Measurements from ENCODE around the gene PSEN2.

The PSEN2 gene

DNA sequence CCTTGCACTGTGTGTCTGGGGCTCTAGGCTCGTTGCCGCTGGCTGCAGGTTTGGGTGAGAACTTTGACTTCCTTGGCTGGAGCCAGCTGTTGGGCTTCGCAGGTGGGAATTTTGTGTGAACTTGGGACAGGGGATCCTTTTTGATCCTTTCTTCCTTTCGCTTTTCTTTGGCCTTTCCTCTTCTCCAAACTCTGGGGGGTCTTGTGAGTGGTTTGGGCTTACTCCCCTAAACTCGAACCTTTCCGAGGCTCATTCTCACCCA is 70.3 kb downstream of the PSEN2 start:
- Histone ChIP-seq H3K27ac (ENCODE audit: low read depth, low read length, severe bottlenecking) (no peak overlapping the region), H3K4me3 (ENCODE audit: extremely low read depth, insufficient read depth, low read length, poor library complexity, severe bottlenecking) (peak overlapping the region; percentile 63), H3K4me1 (ENCODE audit: control insufficient read depth, insufficient read depth, low read length, poor library complexity, severe bottlenecking) (peaks cover 11% of the 10 kb centered on the region), H3K36me3 (ENCODE audit: control insufficient read depth, insufficient read depth, low read length) (no peaks in the 10 kb centered on the region), H3K9me3 (ENCODE audit: control insufficient read depth, low read length) (no peaks in the 10 kb centered on the region)
- WGBS, 2 experiments (ENCODE audit: insufficient coverage in 2 of 2) = 42% methylated on average over 3 of the region's 6 CpGs; no CpG with 5 or more reads in 1 of the 2 experiments

DNA sequence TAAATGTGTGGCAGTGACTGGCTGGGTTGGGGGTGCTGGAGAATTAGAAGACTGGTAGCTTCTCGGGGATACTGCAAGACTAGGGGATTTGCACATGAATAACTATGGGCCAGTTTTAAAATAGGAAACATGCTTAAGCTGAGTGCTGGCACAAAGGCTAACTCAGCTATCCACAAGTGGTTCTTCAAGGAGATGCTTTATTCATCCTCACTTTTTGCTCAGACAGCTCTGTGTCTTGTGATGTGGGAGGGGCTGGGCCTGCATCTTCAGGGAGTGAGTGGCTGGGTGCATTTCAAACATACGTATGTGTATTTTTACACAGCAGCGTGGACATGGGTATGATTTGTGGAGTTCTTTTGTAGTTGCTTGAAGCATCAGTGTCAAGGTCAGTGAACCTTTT is 72.0 kb downstream of the PSEN2 start:
- Histone ChIP-seq H3K36me3 (ENCODE audit: control insufficient read depth, insufficient read depth, low read length) (no peaks in the 10 kb centered on the region), H3K4me1 (ENCODE audit: control insufficient read depth, insufficient read depth, low read length, poor library complexity, severe bottlenecking) (peaks cover 11% of the 10 kb centered on the region), H3K9me3 (ENCODE audit: control insufficient read depth, low read length) (no peaks in the 10 kb centered on the region), H3K4me3 (ENCODE audit: extremely low read depth, insufficient read depth, low read length, poor library complexity, severe bottlenecking) (no peak overlapping the region), H3K27ac (ENCODE audit: low read depth, low read length, severe bottlenecking) (no peak overlapping the region)
- WGBS, 2 experiments (ENCODE audit: insufficient coverage in 2 of 2) = 93% methylated on average over 3 of the region's 3 CpGs; no CpG with 5 or more reads in 1 of the 2 experiments

DNA sequence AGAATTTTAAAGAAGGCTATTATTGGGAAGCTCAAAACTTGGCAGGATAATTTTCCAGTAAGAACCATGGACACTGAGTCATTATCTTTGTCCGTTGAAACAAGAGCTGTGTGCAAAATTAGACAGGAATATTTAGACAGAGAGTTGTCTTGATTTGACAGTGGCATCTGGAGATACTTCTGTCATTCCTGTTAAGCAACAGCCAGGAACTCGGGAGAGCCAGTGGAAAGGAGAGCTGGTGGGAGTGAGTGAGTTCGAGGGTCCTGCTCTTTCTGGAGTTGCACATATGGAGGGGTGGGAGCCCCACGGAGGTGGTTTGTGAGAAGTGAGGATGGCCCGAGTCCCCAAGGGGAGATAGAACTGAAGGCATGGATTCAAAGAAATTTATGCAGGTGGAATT is 72.7 kb downstream of the PSEN2 start:
- Histone ChIP-seq H3K4me3 (ENCODE audit: extremely low read depth, insufficient read depth, low read length, poor library complexity, severe bottlenecking) (no peak overlapping the region), H3K36me3 (ENCODE audit: control insufficient read depth, insufficient read depth, low read length) (no peaks in the 10 kb centered on the region), H3K27ac (ENCODE audit: low read depth, low read length, severe bottlenecking) (no peak overlapping the region), H3K9me3 (ENCODE audit: control insufficient read depth, low read length) (peaks cover 4% of the 10 kb centered on the region), H3K4me1 (ENCODE audit: control insufficient read depth, insufficient read depth, low read length, poor library complexity, severe bottlenecking) (peaks cover 11% of the 10 kb centered on the region)
- WGBS, 2 experiments (ENCODE audit: insufficient coverage in 2 of 2) = 83 to 88% methylated on average over 5 of the region's 5 CpGs

DNA sequence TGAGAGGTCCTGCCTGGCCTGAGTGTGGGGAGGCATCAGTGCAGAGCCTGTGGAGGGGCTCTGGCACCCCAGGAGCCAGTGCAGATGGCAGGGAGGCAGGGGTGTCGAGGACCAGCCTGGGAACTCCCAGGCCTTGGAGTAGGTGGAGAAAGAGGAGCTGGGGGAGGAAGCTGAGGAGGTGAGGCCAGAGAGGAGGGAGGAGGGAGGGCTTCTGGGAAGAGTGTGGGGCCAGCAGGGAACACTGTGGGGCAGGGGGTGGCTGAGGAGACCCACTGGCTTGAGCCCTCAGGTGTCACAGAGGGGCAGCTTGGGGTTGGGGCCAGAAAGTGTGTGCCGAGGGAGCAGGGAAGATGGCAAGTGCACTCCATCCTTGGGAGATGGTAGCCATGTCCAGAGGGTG is 73.5 kb downstream of the PSEN2 start:
- Histone ChIP-seq H3K4me1 (ENCODE audit: control insufficient read depth, insufficient read depth, low read length, poor library complexity, severe bottlenecking) (peaks cover 8% of the 10 kb centered on the region), H3K27ac (ENCODE audit: low read depth, low read length, severe bottlenecking) (no peak overlapping the region), H3K36me3 (ENCODE audit: control insufficient read depth, insufficient read depth, low read length) (no peaks in the 10 kb centered on the region), H3K9me3 (ENCODE audit: control insufficient read depth, low read length) (peaks cover 5% of the 10 kb centered on the region), H3K4me3 (ENCODE audit: extremely low read depth, insufficient read depth, low read length, poor library complexity, severe bottlenecking) (no peak overlapping the region)
- 88 to 94% methylated on average over 2 of the region's 2 CpGs for WGBS, 2 experiments (ENCODE audit: insufficient coverage in 2 of 2)

DNA sequence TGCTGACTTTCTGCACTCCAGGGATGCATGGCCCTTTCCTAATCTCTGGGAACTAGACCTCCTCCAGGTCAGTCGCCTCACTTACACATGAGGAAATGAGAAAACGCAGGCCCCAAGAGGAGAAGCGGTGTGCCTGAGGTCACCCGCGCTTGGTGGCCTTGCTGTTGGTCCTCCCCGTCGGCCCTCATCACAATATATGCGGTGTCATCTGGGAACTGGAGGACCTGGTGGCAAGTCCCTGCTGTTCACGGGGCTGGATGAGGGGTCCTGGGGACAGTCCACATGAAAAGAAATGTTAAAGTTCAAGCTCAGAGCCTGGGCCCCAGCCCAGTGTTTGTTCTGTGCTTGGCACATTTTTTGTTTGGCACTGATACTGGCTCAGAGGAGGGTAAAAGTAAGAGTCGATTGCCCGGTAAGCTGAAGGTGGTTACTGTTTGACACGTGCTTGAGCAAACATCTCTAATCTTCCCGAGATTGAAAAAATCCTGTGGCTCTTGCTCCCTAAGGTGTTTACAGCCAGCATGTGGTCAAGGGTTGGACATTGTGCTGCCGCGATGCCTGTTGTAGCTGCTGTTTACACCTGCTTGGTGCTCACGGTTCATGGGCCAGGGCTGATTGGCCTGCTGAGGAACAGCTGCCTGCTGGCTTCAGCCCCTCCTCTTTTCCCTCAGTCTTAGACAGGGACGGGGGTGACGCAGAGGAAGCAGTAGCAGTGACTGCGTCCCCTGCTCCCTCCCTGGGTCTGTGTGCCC is 74.9 kb downstream of the PSEN2 start:
- Histone ChIP-seq H3K36me3 (ENCODE audit: control insufficient read depth, insufficient read depth, low read length) (no peaks in the 10 kb centered on the region), H3K9me3 (ENCODE audit: control insufficient read depth, low read length) (peaks cover 5% of the 10 kb centered on the region), H3K4me3 (ENCODE audit: extremely low read depth, insufficient read depth, low read length, poor library complexity, severe bottlenecking) (no peak overlapping the region), H3K27ac (ENCODE audit: low read depth, low read length, severe bottlenecking) (no peak overlapping the region), H3K4me1 (ENCODE audit: control insufficient read depth, insufficient read depth, low read length, poor library complexity, severe bottlenecking) (peaks cover 5% of the 10 kb centered on the region)
- 69 to 77% methylated on average over 11 to 19 of the region's 19 CpGs for WGBS, 2 experiments (ENCODE audit: insufficient coverage in 2 of 2)
